GM12878 (cell line): ENCODE measurements around the gene LARGE1.

Experiments used
- CEBPB ChIP-seq, 2 experiments: fragments of 150-350 bp in 1 of 2; IDR thresholded peaks; 2 replicates each; pipeline ENCODE4 v1.6.1; 2012 to 2014; ENCODE audit warnings: low read depth in 2 of 2, low read length in 2 of 2, borderline replicate concordance in 1 of 2, inconsistent platforms in 1 of 2
- MYC ChIP-seq: IDR thresholded peaks from 2 replicates; pipeline ENCODE4 v1.6.1; 2011; ENCODE audit warnings: mild to moderate bottlenecking, low read length, moderate library complexity, inconsistent platforms; ENCODE audit not compliant: insufficient read depth, insufficient replicate concordance, insufficient read length, severe bottlenecking
- NR2F1 ChIP-seq: fragments of 450-650 bp; conservative IDR thresholded peaks from 2 replicates; pipeline ENCODE4 v1.6.1; 2017; ENCODE audit warnings: mild to moderate bottlenecking
- POLR2A ChIP-seq: IDR thresholded peaks from 2 replicates; pipeline ENCODE4 v1.6.1; 2011; ENCODE audit warnings: low read depth, mild to moderate bottlenecking, low read length
- SIN3A ChIP-seq: IDR thresholded peaks from 2 replicates; pipeline ENCODE4 v1.6.1; 2012; ENCODE audit warnings: low read depth, low read length, improper control_type of control experiment
- TF ChIP-seq, protein P1 (sequence below), 3 experiments: IDR thresholded peaks in 2 of 3; conservative IDR thresholded peaks in 1 of 3; 2 replicates each; pipeline ENCODE4 v1.5.1; 2011; ENCODE audit warnings: low read depth in 3 of 3, low read length in 3 of 3, mild to moderate bottlenecking in 3 of 3, control low read depth in 2 of 3, moderate library complexity in 2 of 3, inconsistent platforms in 1 of 3, mixed read lengths in 1 of 3; ENCODE audit not compliant: control insufficient read depth in 2 of 3, insufficient read depth in 1 of 3; ENCODE audit errors: extremely low read depth in 1 of 3
- TF ChIP-seq, protein P2 (sequence below): IDR thresholded peaks from 2 replicates; pipeline ENCODE4 v1.6.1; 2012; ENCODE audit warnings: mild to moderate bottlenecking, low read depth, low read length

DNA sequence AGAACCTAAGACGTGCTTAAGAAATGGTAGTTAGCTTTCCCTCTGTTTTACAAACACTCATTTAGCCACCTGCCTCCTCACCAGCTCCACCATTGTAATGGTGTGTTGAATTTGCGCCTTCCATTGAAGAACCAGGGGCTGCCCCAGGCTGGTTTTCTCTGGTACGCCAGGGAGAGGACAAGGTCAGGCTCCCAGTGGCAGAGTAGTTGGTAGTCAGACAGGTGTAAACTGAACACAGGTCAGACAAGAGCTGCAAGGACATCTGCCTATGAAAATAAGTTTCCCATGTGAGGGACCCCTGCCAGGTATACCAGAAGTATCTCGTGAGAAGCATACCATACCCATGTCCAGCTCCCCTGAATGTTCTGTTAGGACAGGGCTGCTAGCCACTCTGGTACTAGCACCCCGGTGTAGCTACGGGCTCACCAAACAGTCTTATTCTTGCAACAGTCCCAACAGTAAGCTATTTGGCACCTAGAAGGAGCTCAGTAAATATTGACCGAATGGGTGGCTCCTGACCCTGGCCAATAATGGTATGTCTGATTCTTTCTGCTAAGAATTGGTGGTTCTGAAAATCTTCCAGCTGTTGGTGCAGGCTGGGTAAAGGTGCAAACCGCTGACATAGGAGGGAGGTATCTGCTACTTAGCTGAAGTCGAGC lies 359.0 kb downstream of the LARGE1 start:
- TF ChIP-seq POLR2A: no peak
- TF ChIP-seq SIN3A: no peak
- TF ChIP-seq, protein P1, sequence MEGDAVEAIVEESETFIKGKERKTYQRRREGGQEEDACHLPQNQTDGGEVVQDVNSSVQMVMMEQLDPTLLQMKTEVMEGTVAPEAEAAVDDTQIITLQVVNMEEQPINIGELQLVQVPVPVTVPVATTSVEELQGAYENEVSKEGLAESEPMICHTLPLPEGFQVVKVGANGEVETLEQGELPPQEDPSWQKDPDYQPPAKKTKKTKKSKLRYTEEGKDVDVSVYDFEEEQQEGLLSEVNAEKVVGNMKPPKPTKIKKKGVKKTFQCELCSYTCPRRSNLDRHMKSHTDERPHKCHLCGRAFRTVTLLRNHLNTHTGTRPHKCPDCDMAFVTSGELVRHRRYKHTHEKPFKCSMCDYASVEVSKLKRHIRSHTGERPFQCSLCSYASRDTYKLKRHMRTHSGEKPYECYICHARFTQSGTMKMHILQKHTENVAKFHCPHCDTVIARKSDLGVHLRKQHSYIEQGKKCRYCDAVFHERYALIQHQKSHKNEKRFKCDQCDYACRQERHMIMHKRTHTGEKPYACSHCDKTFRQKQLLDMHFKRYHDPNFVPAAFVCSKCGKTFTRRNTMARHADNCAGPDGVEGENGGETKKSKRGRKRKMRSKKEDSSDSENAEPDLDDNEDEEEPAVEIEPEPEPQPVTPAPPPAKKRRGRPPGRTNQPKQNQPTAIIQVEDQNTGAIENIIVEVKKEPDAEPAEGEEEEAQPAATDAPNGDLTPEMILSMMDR (IDR thresholded peaks at IDR 0.05 in 2 of 3, conservative IDR thresholded peaks at IDR 0.05 in 1 of 3; ENCODE audit: control insufficient read depth in 2 of 3, extremely low read depth in 1 of 3, insufficient read depth in 1 of 3, low read depth in 3 of 3, low read length in 3 of 3): no peak
- no peak for TF ChIP-seq CEBPB (IDR thresholded peaks at IDR 0.05; ENCODE audit: borderline replicate concordance in 1 of 2, low read depth in 2 of 2, low read length in 2 of 2)
- TF ChIP-seq MYC: no peak
- no peak for TF ChIP-seq NR2F1
- TF ChIP-seq, protein P2, sequence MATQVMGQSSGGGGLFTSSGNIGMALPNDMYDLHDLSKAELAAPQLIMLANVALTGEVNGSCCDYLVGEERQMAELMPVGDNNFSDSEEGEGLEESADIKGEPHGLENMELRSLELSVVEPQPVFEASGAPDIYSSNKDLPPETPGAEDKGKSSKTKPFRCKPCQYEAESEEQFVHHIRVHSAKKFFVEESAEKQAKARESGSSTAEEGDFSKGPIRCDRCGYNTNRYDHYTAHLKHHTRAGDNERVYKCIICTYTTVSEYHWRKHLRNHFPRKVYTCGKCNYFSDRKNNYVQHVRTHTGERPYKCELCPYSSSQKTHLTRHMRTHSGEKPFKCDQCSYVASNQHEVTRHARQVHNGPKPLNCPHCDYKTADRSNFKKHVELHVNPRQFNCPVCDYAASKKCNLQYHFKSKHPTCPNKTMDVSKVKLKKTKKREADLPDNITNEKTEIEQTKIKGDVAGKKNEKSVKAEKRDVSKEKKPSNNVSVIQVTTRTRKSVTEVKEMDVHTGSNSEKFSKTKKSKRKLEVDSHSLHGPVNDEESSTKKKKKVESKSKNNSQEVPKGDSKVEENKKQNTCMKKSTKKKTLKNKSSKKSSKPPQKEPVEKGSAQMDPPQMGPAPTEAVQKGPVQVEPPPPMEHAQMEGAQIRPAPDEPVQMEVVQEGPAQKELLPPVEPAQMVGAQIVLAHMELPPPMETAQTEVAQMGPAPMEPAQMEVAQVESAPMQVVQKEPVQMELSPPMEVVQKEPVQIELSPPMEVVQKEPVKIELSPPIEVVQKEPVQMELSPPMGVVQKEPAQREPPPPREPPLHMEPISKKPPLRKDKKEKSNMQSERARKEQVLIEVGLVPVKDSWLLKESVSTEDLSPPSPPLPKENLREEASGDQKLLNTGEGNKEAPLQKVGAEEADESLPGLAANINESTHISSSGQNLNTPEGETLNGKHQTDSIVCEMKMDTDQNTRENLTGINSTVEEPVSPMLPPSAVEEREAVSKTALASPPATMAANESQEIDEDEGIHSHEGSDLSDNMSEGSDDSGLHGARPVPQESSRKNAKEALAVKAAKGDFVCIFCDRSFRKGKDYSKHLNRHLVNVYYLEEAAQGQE: no peak
